Tibial nerve (tissue), 4 donors: ENCODE measurements around the gene OR4K15.

Experiments
- CTCF ChIP-seq, 5 experiments: fragments of 200-600 bp in 3 of 5; fragments of 450-650 bp in 2 of 5; sonication (generic) in 3 of 5; IDR thresholded peaks; one replicate each; pipeline ENCODE4 v1.5.1; 2016 to 2019; ENCODE audit warnings: antibody characterized with exemption in 5 of 5, mild to moderate bottlenecking in 3 of 5, moderate library complexity in 2 of 5
- EP300 ChIP-seq, 2 donors: sonication (generic); formaldehyde crosslinking; IDR thresholded peaks; one replicate each; pipeline ENCODE4 v1.6.1; 2017; ENCODE audit warnings: antibody characterized with exemption in 2 of 2, mild to moderate bottlenecking in 1 of 2

- TF ChIP-seq CTCF (IDR thresholded peaks at IDR 0.05) (no peak), EP300 (IDR thresholded peaks at IDR 0.05) (no peak)
These were observed 547 bp upstream of the OR4K15 start for GRCh38 chr14:19974844-19975243.
